A673 (cell line): ENCODE data around the gene YWHAH.
"Not testable (repeated sequence)": the region's sequence is repeated elsewhere in the genome, so short reads cannot be mapped to it uniquely, and the experiment has no call there.

Experiments
- CTCF ChIP-seq: fragments of 300-800, 200-600 bp; sonication (generic); conservative IDR thresholded peaks from 2 replicates; pipeline ENCODE4 v1.5.1; 2017; ENCODE audit warnings: low read depth, mild to moderate bottlenecking, antibody characterized with exemption, low read length, moderate library complexity, mixed read lengths
- EZH2 ChIP-seq: fragments of 200-600 bp; sonication (generic); IDR thresholded peaks from 2 replicates; pipeline ENCODE4 v1.6.1; 2017; ENCODE audit warnings: borderline replicate concordance, low read depth, mild to moderate bottlenecking, mixed read lengths, antibody characterized with exemption, low read length; ENCODE audit not compliant: poor library complexity, severe bottlenecking

- TF ChIP-seq CTCF, EZH2: not testable (repeated sequence)
Measured at GRCh38 chr22:31981976-31982375, 37.6 kb downstream of the YWHAH start.
